SIG-M5 treated with dmso at 0.1 percent for 504 hours (cell line): ENCODE data around the gene WNT9A.
A peak's percentile ranks its signal among the peaks of the same experiment; 100 is the strongest.

Source experiments
- DNase-seq: peaks from one replicate; lab custom pipeline; 2025; ENCODE audit not compliant: unreplicated experiment; lab: John Stamatoyannopoulos, UW

Gene WNT9A

GRCh38 chr1:227942021-227942715, 5.6 kb downstream of the WNT9A start:
- DNase-seq = no peak

GRCh38 chr1:227941509-227942020, 6.2 kb downstream of the WNT9A start:
- DNase-seq = no peak

- DNase-seq = no peak
Observed at GRCh38 chr1:227940791-227941241, 6.9 kb downstream of the WNT9A start.

- no peak for DNase-seq
Observed at GRCh38 chr1:227939791-227940771, 7.7 kb downstream of the WNT9A start.

GRCh38 chr1:227938911-227939790, 8.6 kb downstream of the WNT9A start:
- DNase-seq = no peak

GRCh38 chr1:227938276-227938675, 9.5 kb downstream of the WNT9A start:
- DNase-seq = no peak

GRCh38 chr1:227937838-227938145, 9.9 kb downstream of the WNT9A start:
- DNase-seq = no peak

- DNase-seq = no peak
Observed at GRCh38 chr1:227937031-227937837, 10.5 kb downstream of the WNT9A start.

GRCh38 chr1:227935826-227936225, 11.9 kb downstream of the WNT9A start:
- no peak for DNase-seq

- DNase-seq = peak; percentile 42
Observed at GRCh38 chr1:227934476-227935313, 13.0 kb downstream of the WNT9A start.

- no peak for DNase-seq
Observed at GRCh38 chr1:227929751-227930472, 17.8 kb downstream of the WNT9A start.

- no peak for DNase-seq
Observed at GRCh38 chr1:227928811-227929375, 18.8 kb downstream of the WNT9A start.

GRCh38 chr1:227927971-227928741, 19.6 kb downstream of the WNT9A start:
- DNase-seq = no peak

- DNase-seq = no peak
Observed at GRCh38 chr1:227926896-227927885, 20.5 kb downstream of the WNT9A start.

GRCh38 chr1:227926216-227926791, 21.4 kb downstream of the WNT9A start:
- no peak for DNase-seq
